Measurements from ENCODE around the gene ZBTB16.

The ZBTB16 gene

DNA sequence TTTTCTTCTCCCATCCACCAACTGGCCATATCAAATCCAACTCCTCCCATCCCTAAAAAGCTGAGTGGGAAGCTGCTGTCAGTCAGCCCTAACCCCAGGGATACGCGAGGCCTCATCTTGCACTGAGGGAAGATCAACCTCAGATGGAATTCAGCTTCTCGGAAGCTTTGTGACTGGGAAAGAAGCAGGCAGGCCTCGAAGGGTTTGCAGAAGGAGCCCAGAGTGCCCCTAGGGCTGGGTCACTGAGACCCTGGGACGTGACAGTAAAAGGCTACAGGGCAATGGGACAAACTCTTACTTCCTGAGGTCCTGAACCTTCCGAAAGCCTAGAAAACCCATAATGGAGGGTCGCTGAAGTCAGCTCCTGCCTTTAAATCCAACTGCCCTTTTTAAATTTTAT, 202.3 kb downstream of the ZBTB16 start:
- DNase-seq (ENCODE audit: low spot score) = no peak

DNA sequence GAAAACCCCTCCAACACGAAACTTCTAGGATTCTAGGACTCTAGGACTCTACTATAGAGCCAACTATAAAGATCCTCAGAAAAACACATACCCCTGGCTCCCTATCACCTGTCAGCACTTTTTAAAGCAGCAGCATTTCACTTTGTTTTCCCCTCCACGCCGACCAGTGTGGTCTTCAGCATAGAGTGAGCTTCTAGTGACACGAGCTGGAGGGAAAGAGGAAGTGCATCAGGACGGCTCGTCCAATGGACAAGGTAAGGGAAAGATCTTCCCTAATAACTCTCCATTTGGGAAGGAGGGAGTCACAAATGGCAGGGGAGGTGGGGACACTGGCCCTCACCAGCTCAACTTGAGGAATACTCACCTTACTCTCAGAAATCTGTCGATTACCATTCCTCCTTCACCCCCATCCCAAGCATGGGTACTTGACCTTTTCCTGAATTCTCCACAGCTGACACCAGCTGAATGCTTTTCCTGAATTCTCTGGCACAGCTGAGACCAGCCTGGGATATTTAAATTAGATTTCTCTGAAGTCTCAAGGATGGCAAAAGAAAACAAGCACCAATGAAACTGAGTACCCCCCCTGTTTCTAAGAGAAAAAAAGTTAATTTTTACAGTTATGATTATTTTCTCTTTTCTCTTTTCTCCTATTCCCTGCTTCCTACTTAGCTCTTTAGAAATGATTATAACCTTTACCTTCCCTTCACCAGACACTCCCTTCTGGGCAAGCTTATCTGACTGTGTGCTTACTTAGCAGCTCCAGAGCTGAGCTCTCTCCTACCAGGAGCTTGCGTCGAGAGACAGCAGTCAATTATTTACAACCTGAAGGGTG, 203.4 kb downstream of the ZBTB16 start:
- peak; percentile 59 for DNase-seq (ENCODE audit: low spot score)

DNA sequence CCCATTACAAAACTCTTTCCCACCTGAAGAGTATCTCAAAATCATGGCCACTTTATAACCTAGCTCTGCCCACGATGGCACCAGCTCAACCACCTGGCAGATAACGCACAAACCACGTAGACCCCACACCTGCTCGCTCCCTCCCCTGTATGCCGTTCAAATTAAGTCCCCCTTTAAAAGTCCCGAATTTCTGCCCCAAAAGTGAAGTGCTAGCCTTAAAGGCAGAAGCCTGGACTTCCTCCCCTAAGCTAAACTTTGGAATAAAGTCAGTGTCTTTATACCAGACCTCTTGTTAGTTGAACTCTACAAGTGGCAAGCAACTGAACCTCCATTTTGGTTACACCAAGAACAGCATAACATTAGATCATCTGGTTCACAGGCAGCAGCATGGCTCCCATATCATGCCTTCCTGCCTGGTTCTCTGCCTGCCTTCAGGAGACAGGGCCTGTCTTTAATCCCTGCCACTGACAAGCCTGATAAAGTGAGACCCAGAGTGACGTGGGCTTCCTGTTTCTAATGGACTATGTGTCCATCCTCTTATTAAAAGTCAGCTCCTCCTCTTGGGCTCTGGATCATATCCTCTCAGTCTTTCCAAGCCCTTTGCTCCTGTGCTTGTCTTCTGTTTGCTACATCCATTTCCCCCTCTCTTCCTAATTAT, 204.1 kb downstream of the ZBTB16 start:
- DNase-seq (ENCODE audit: low spot score) = no peak

DNA sequence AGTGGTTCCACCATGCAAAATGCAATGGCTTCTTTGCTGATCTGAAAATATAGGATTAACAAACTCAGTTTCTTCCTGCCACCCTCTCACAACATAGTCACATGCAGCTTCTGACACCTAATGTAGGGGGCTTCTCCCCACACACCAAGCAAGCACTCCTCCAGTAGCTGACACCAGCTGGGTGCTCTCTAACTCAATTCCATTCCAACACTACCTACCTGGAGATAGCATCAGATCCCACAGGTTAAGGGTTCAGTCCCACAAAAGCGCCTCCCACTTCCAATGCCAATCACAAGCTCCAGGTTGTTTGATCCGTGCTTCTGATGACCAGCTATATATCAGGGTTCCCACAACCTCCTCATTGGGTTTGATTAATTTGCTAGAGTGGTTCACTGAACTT, 204.9 kb downstream of the ZBTB16 start:
- DNase-seq (ENCODE audit: low spot score) = no peak

DNA sequence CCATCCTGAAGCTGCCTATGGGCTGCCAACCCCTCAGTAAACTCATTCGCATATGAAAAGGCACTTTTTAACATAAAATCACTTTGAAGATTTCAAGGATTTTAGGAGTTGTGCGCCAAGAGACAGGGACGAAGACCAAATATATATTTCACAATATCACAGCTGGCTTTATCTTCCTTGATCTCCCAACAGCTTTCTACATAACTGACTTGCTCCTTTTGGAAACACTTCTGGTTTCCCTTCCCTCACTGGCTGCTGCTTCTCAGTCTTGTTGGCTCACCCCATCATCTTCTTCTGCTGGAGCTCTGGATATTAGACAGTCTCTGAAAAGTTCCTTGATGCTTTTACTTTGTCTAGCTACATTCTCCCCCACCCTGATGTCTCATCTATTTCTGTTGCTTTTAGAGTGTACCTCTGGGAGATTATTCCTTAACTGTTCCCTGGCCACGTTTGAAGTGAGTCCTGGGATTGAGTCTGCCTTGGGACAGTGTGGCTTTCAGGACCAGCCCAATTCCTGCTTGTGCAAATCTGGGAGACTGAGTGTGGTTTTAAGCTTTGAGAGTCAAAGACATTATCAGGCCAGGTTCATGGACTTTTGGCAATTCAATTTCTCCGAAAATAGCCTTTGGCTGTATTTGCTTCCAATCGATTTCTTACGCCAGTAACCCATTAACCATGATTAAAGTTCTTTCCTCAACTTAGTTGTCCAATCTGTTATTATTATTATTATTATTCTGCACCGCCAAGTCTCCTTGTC, 205.8 kb downstream of the ZBTB16 start:
- DNase-seq (ENCODE audit: low spot score) = no peak

DNA sequence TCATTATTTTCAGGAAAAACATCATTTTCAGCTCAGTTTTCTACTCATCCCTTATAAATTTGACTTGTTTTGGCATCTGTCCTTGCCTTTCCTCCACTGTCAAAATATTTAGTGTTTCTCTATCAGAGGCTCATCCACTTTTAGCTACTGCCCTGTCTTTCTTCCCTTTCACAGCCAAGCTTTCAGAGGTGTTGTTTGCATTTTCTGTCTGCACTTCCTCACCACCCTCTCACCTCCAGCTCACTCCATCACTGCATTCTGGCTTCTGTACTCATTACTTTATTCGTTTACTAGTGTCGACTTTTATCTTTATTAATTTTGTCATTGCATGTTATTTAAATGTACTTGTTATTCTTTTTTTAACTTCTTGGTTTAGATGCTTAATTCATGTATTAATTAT, 210.0 kb downstream of the ZBTB16 start:
- DNase-seq (ENCODE audit: low spot score) = no peak

DNA sequence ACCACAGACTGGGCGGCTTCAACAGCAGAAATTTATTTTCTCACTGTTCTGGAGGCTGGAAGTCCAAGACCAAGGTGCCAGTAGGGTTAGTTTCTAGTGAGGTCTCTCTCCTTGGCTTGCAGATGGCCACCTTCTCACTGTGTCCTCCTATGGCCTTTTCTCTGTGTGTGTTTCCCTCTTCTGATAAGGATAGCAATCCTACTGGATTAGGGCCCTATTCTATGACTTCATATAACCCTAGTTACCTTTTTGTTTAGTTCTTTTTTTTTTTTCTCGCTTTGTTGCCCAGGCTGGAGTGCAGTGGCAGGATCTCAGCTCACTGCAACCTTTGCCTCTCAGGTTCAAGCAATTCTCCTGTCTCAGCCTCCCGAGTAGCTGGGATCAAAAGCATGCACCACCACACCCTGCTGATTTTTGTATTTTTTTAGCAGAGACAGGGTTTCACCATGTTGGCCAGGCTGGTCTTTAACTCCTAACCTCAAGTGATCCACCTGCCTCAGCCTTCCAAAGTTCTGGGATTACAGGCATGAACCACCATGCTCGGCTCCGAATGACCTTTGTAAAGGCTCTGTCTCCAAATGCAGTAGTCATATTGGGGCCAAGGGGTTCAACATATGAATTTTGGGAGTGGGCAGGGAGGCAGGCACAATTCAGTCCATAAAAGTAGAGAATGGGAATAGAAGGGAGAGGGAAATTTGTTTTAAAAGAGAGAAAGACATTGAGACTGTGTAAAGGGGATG, 211.2 kb downstream of the ZBTB16 start:
- DNase-seq (ENCODE audit: low spot score) = no peak

DNA sequence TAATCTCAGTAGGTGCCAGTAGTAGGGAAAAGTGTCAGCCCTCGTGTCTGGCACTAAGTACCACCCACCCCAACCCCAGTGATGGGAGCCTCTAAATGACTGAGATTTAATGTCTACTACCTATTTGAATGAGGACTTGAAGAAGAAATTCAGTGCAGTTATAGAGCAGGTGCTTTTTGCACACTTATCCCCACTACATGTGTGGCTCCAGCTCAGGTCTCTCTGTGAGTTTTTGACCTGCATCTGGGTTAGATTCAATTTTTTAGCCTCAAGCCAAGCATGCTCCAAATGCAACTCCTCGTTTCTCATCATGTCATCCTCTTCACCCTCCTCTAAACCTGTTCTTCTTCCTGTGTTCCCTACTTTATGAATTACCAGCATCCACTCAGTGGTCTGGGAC, 211.8 kb downstream of the ZBTB16 start:
- DNase-seq (ENCODE audit: low spot score) = no peak

DNA sequence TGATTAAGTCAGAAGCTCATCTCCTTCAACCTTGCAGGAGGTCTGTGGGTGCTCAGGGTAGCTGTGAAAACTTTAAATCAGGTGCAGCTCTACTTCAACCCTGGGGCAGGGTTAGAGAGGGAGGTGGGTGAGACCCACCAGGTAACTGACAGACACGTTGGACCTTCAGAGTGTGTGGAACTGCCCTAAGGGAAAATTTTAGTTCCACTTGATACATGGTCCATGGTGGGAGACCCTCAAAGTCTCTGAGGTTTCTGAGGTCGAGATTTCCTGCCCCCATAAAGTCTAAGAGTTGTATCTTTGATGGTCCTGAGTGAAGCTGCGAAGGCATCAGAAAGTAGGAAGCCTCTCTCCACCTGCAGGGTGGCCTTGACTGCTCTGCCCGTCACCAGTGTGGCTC, 212.8 kb downstream of the ZBTB16 start:
- no peak for DNase-seq (ENCODE audit: low spot score)

DNA sequence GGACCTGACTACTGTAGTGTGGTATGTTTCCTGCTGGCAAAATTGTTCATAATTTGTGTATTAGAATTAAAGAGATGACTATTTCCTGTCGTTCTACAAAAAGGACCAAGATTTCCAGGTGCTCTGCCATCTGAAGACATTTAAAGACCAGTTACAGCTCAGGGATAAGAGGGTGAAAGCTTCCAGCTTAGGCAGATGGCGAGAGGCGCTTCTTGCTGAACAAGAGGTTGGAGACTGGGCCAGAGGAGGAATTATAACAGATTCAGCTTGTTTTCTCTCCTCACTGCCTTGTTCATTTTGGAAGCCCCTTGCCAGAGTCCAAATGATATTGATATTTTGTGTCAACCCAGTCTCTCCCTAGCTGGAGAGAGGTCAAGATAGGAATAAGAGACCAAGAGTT, 213.6 kb downstream of the ZBTB16 start:
- no peak for DNase-seq (ENCODE audit: low spot score)

DNA sequence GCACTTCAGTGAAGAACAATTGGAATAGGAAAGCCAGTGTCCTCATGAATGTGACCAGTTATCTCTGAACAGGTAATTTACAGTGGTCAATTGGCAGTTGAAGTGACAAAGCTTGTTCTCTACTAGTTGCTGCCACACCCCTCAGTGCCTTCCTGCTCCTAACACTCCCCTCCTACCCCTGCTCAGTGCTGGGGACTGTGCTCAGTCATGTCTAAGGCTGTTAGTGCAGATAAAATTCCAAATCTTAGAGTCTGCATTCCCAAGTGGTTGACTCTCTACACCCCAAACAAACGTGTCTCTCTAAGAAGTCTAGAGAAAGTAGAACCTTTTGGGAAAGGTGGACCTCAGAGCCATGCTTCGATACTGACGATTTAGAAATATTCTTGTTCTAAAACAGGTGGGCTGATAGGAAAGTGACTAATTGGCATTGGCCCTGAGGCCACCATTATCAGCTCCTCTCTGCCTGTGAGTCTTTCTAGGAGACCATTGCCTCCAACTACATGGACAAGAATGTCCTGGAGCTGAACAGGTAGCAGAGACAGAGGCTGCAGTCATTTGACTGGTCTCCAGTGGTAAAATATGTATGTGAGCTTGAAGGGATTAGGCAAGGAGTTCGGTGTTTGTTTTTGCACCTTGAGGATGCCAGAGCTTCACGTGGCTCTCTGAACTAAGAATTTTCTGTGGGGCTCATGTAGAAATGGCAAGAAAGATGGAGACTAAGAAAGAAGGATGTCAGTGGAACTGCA, 214.6 kb downstream of the ZBTB16 start:
- DNase-seq (ENCODE audit: low spot score) = no peak

DNA sequence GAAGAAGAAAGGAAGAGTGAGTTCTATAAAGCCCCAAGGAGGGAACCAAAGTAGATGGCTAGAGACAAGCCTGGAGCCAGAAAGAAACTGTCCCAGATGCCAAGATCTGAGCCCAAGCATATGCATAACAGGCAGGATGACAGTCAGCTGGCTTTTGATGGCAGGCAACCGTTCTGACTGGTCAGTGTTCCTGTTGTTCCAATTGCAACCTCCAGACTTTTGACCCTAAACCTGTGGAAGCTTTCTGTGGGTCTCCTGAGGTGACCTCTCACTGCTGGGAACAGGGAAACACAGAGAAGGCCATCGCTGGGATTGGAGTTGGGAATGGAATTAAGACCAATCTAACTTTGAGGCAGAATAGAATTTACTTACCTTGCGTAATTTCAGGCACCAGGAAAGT, 215.1 kb downstream of the ZBTB16 start:
- no peak for DNase-seq (ENCODE audit: low spot score)

DNA sequence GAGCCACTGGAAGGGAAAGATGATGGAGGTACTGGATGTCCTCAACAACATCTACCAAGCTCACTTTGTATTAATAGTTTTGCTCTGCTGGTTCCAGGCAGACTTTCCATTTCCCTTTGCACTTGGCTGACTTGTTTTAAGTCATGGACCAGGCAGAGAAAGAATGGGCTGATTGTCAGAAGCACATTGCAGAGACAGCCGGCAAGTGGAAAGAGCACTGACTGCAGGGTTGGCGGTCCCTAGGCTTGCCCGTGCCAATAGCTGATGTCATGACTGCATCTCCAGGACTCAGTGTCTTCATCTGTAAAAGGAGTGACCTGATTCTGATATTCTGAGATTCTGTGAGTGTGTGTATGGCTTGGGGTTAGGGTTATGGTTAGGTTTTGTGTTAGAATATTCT, 215.8 kb downstream of the ZBTB16 start:
- no peak for DNase-seq (ENCODE audit: low spot score)

DNA sequence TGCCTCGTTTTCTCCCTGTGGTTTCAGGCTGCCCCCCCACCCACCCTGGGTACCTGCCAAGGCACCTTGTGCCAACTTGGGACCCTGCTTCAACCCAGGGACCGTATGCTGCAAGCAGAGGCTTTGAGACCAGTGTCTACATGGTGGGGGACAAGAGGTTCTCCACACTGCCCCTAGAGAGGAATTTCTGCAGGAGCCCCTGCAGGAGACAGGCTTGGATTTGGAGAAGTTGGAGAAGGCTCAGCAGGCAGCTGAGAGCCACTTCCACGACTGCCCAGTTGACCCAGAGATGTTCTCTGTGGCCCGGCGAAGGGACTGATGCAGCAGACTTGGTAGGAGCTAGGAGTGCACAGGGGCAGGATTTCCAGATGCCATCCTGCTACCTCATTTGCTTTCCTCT, 216.6 kb downstream of the ZBTB16 start:
- DNase-seq (ENCODE audit: low spot score) = no peak

DNA sequence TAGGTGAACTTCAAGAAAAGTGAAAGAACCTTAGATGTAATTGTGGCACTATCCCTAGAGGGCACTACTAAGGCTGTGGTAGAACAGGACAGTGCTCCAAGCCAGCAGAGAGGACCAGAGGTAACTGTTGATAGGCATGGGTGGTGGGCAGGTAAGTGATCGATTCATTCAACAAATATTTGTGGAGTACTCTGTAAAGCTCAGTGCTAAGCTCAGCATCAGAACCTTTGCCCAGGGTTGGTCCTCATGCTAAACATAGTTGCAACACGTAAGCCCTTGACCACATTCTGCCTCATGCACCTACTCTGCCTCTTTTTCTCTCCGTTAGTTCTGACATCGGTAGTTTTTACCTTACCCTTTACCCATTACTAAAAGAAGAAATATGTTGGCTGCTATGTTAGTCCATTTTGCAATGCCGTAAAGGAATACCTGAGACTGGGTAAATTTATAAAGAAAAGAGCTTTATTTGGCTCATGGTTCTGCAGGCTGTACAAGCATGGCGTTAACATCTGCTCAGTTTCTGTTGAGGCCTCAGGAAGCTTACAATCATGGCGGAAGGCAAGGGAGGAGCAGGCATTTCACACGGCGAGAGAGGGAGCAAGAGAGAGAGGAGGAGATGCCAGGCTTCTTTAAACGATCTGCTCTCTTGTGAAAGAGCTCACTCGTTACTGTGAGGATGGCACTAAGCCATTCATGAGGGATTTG, 218.3 kb downstream of the ZBTB16 start:
- no peak for DNase-seq (ENCODE audit: low spot score)

DNA sequence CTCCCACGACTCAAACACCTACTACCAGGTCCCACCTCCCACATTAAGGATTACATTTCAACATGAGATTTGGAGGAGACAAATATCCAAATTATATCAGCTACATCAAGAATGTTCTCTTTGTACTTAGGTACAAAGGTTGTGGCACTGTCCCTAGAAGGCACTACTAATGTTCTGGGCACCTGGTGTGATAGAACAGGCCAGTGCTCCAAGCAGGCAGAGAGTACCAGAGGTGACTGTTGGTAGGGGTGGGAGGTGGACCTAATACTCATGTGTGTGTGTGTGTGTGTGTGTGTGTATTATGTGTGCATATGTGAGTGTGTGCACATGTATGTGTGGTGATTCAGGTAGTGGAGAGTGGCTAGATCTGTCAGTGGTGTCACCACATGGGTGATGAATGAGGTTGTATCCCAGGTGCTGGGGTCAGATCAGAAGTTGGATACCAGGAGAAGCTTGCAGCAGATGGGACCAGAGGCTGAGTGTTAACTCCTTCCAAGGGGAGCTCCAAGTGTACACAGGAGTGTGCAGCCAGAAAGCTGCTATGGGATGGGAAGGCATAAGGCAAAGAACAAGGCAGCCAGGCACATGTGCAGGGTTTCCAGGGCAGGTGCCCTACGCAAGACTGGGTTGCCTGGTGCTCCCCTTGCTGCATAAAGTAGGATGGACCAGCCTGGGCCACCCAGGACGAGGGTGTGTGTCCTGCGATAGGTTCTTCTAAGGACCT, 219.0 kb downstream of the ZBTB16 start:
- no peak for DNase-seq (ENCODE audit: low spot score)

DNA sequence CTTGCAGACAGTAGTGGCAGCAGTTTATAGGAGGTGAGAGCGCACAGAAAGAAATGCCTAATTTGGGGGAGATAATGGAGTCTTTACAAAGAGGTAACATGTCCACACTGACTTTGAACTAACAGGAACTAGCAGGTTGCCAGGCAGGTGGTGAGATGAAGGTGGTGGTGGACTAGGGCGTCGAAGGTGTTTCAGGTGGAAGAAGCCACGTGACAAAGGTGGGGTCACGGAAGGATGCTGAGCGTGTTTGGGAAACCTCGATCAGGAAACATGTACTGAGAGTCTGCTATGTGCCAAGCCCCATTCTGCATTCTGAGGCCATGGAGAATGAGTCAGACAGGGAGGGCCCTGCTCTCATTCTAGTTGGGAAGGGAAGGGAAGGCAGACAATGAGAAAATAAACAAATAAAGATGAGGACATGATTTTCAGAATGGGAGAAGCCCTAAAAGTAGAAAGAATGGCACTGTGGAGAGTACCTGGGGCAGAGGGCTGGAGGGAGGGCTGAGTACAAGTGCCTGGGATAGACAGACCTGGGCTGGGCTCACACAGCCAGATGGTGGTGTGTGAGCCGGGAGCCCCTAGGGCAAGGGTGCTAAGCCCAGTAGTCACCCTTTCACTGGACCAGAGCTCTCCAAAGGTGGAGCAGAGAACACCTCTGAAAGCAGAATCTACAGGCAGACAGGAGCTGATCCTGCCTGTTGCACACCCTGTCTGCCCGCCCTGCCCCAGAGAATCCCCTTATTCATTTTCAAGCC, 220.5 kb downstream of the ZBTB16 start:
- peak; percentile 68 for DNase-seq (ENCODE audit: low spot score)

DNA sequence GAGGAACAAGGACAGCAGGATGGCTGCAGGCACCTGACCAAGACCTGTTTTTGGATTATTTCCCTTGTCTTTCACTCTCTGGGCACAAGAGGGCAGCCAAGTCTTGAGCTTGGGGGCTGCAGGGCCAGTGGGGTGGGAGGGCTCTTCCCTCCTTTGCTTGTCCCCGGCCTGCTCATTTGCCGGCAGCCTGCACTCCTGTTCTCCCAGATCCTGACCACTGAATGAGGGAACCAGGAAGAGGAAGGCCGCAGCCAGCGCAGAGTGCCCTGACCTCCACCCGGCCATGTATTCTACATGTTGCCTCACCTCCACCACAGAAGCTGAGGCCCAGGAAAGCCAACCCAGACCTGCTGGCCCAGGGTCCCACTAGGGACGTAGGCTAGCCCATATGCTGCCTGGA, 221.2 kb downstream of the ZBTB16 start:
- DNase-seq (ENCODE audit: low spot score) = peak; percentile 69

DNA sequence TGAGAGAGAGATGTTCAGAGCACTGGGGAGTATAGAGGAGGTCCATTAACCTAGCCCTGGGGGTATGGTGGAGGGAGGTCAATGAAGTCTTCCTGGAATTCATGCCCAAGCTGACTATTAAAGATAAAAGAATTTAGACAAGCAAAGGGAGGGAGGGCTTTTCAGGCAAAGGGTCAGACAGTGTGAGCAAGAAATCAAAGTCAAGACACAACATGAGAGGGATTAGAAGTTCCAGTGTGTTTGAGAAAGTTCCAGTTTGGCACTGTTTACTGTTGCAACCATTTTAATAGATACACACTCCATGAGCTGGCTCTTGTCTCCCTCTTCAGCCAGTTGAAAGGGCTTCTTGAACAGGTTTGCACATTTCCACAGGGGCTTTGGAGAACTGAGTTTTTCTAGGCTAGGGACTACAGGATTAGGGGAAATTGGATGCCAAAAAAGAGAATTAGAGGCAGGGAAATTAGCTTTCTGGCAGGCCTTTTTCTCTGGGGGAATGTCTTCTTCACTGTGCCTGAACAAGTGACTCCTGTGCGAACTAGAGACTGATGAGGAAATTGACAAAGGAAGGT, 222.0 kb downstream of the ZBTB16 start:
- DNase-seq (ENCODE audit: low spot score) = no peak

Measured in hepatic stellate cell (primary cell).